Naive thymus-derived CD8-positive, alpha-beta T cell (primary cell): ENCODE measurements around the gene RNF126. TPM values are rescaled to one million over a fixed set of nuclear protein-coding genes. Genes with fewer than 3 reads are reported as not detected.
"Not testable (repeated sequence)": the region's sequence is repeated elsewhere in the genome, so short reads cannot be mapped to it uniquely, and the experiment has no call there.

Experiments used
- ATAC-seq, 2 donors: fragments of 150-1000 bp; cut with Tn5 transposase in 1 of 2; sonication (Bioruptor Pico), chemical (Tn5 transposase) in 1 of 2; 1 replicate in 1 of 2; 2 replicates in 1 of 2; pipeline ENCODE4 v1.10.0; 2021; ENCODE audit warnings: mild to moderate bottlenecking in 2 of 2, moderate library complexity in 2 of 2
- POLR2A ChIA-PET: fragments of 350-600 bp; sonication (Branson Sonifier 250); formaldehyde crosslinking; loops from one replicate; lab custom pipeline; 2021; ENCODE audit warnings: antibody characterized with exemption; lab: Charles Lee
- DNase-seq, 10 donors: peaks; one replicate each; pipeline versions ENCODE4 v3.0.0 to v3.0.0-alpha.2; 2020 to 2022
- H3K27ac Mint-ChIP-seq, 10 donors: one replicate each; pipeline ENCODE4 v1.8.0; 2020 to 2022; ENCODE audit warnings: mild to moderate bottlenecking in 10 of 10, mixed read lengths in 10 of 10, moderate library complexity in 4 of 10, inconsistent platforms in 1 of 10
- H3K27me3 Mint-ChIP-seq, 5 donors: one replicate each; pipeline ENCODE4 v1.8.0; 2021 to 2022; ENCODE audit warnings: mixed read lengths in 5 of 5
- H3K36me3 Mint-ChIP-seq, 3 donors: one replicate each; pipeline ENCODE4 v1.8.0; 2020 to 2022; ENCODE audit warnings: mixed read lengths in 3 of 3, mild to moderate bottlenecking in 2 of 3, inconsistent platforms in 1 of 3
- H3K4me1 Mint-ChIP-seq, 4 donors: one replicate each; pipeline ENCODE4 v1.8.0; 2021 to 2022; ENCODE audit warnings: mixed read lengths in 4 of 4
- H3K4me3 Mint-ChIP-seq, 10 donors: one replicate each; pipeline ENCODE4 v1.8.0; 2020 to 2022; ENCODE audit warnings: mild to moderate bottlenecking in 10 of 10, mixed read lengths in 10 of 10, moderate library complexity in 6 of 10, inconsistent platforms in 1 of 10
- H3K9me3 Mint-ChIP-seq, 9 donors: one replicate each; pipeline ENCODE4 v1.8.0; 2020 to 2022; ENCODE audit warnings: mixed read lengths in 9 of 9, mild to moderate bottlenecking in 3 of 9, inconsistent platforms in 1 of 9, moderate library complexity in 1 of 9
- polyA plus RNA-seq, 3 donors: library from polyadenylated mRNA; unstranded; fragments of 300-500 nt; fragmentation: Illumina TruSeq; gene quantifications; one replicate each; pipeline ENCODE4 v1.2.3, GENCODE V29; 2021
- total RNA-seq, 8 experiments: library from RNA in 2 of 8; stranded (reverse) in 2 of 8; gene quantifications; one replicate each; pipeline ENCODE4 v1.2.3 and lab custom pipeline; 2021 to 2026

RNF126 gene
- total and polyA plus RNA-seq, 5 experiments from 2014 or later, result 56.2 to 125 (median 70.7) TPM

- H3K36me3 Mint-ChIP-seq, result no peaks in the 10 kb centered on the region
- peaks cover 7 to 31% (median 11%) of the 10 kb centered on the region in 5 donors for H3K27me3 Mint-ChIP-seq
- POLR2A ChIA-PET, result interaction anchor here (0.7 kb wide), 1 partner anchor 391 kb away, joined by 5 read pairs; no protein-coding TSS in a partner anchor
- no peak for ATAC-seq
- no peak overlapping the region for H3K27ac Mint-ChIP-seq
- peaks cover 0 to 16% (median 5%) of the 10 kb centered on the region in 4 donors for H3K4me1 Mint-ChIP-seq
- no peak for DNase-seq
- no peaks in the 10 kb centered on the region for H3K9me3 Mint-ChIP-seq
- peak overlapping the region in 1 of 10 donors; percentile 50 for H3K4me3 Mint-ChIP-seq
Measured at GRCh38 chr19:674282-675151, 11.5 kb upstream of the RNF126 start.

GRCh38 chr19:670609-671075, 7.6 kb upstream of the RNF126 start:
- ATAC-seq, result peak in 1 of 2 donors; percentile 61
- peaks cover 0 to 5% (median 4%) of the 10 kb centered on the region in 4 donors for H3K4me1 Mint-ChIP-seq
- peaks cover 11 to 29% (median 16%) of the 10 kb centered on the region in 5 donors for H3K27me3 Mint-ChIP-seq
- H3K27ac Mint-ChIP-seq, result no peak overlapping the region
- peaks cover 0 to 2% (median 0%) of the 10 kb centered on the region in 9 donors for H3K9me3 Mint-ChIP-seq
- H3K36me3 Mint-ChIP-seq, result peaks cover 0 to 2% (median 0%) of the 10 kb centered on the region in 3 donors
- POLR2A ChIA-PET, result interaction anchor here (0.6 to 1.4 kb wide), 2 partner anchors 9 to 66 kb away, joined by 4 read pairs; no protein-coding TSS in a partner anchor
- no peak overlapping the region for H3K4me3 Mint-ChIP-seq
- DNase-seq, result no peak

- H3K4me3 Mint-ChIP-seq, DNase-seq, H3K36me3 Mint-ChIP-seq, H3K9me3 Mint-ChIP-seq, ATAC-seq, H3K27ac Mint-ChIP-seq: not testable (repeated sequence)
- Mint-ChIP-seq H3K27me3 (peaks cover 6 to 16% (median 9%) of the 10 kb centered on the region in 5 donors), H3K4me1 (peaks cover 5 to 12% (median 9%) of the 10 kb centered on the region in 4 donors)
- POLR2A ChIA-PET, result interaction anchor here (3.0 kb wide), 1 partner anchor 10 kb away, joined by 8 read pairs; no protein-coding TSS in a partner anchor
Measured at GRCh38 chr19:668675-669434, 5.8 kb upstream of the RNF126 start.

- not testable (repeated sequence) for ATAC-seq, H3K9me3 Mint-ChIP-seq, H3K27me3 Mint-ChIP-seq, H3K36me3 Mint-ChIP-seq, DNase-seq
- Mint-ChIP-seq H3K4me1 (peaks cover 9 to 19% (median 14%) of the 10 kb centered on the region in 4 donors), H3K27ac (peak overlapping the region in 2 of 10 donors; percentile 14 to 48), H3K4me3 (peak overlapping the region in 1 of 10 donors; percentile 58)
- POLR2A ChIA-PET, result interaction anchor here (3.0 kb wide), 1 partner anchor 12 kb away, joined by 8 read pairs; no protein-coding TSS in a partner anchor
Measured at GRCh38 chr19:666985-667573, 4.1 kb upstream of the RNF126 start.

GRCh38 chr19:664913-665443, 2.0 kb upstream of the RNF126 start:
- H3K27ac Mint-ChIP-seq, result peak overlapping the region in 9 of 10 donors; percentile 24 to 94 (median 72)
- DNase-seq (peak; percentile 64 to 87 (median 75)), ATAC-seq (peak in 1 of 2 donors; percentile 4)
- peaks cover 0 to 2% (median under 1%) of the 10 kb centered on the region in 3 donors for H3K36me3 Mint-ChIP-seq
- peaks cover 13 to 32% (median 26%) of the 10 kb centered on the region in 4 donors for H3K4me1 Mint-ChIP-seq
- H3K9me3 Mint-ChIP-seq, result peaks cover 0 to 2% (median 0%) of the 10 kb centered on the region in 9 donors
- POLR2A ChIA-PET, result no interaction called here
- H3K4me3 Mint-ChIP-seq, result peak overlapping the region; percentile 44 to 98 (median 64)
- peaks cover 3 to 9% (median 4%) of the 10 kb centered on the region in 5 donors for H3K27me3 Mint-ChIP-seq

- peak overlapping the region; percentile 82 to 97 (median 92) for H3K27ac Mint-ChIP-seq
- POLR2A ChIA-PET, result interaction anchor here (0.6 to 2.9 kb wide), 20 partner anchors 12 to 153 kb away, joined by 3 to 19 read pairs (median 4); partner anchors contain the start of genes POLRMT and PTBP1
- H3K36me3 Mint-ChIP-seq, result peaks cover 0 to 5% (median 0%) of the 10 kb centered on the region in 3 donors
- peaks cover 14 to 41% (median 37%) of the 10 kb centered on the region in 4 donors for H3K4me1 Mint-ChIP-seq
- ATAC-seq, result no peak
- peaks cover 0 to 2% (median 0%) of the 10 kb centered on the region in 5 donors for H3K27me3 Mint-ChIP-seq
- no peaks in the 10 kb centered on the region for H3K9me3 Mint-ChIP-seq
- peak overlapping the region; percentile 74 to 98 (median 82) for H3K4me3 Mint-ChIP-seq
- DNase-seq, result no peak
Measured at GRCh38 chr19:663682-664117, 686 bp upstream of the RNF126 start.

- Mint-ChIP-seq H3K4me3 (peak overlapping the region; percentile 96 to 99 (median 97)), H3K27ac (peak overlapping the region; percentile 90 to 98 (median 97)), H3K9me3 (no peaks in the 10 kb centered on the region), H3K36me3 (peaks cover 0 to 9% (median 0%) of the 10 kb centered on the region in 3 donors), H3K4me1 (peaks cover 17 to 50% (median 44%) of the 10 kb centered on the region in 4 donors), H3K27me3 (no peaks in the 10 kb centered on the region)
- POLR2A ChIA-PET, result interaction anchor here (1.0 to 2.9 kb wide), 18 partner anchors 13 to 152 kb away, joined by 3 to 19 read pairs (median 4); partner anchors contain the start of genes CDC34, POLRMT and PTBP1
- DNase-seq (peak; percentile 56 to 91 (median 69)), ATAC-seq (peak; percentile 33 to 37)
Measured at GRCh38 chr19:662207-662961, 630 bp downstream of the RNF126 start.

- POLR2A ChIA-PET, result interaction anchor here (0.6 to 2.9 kb wide), 15 partner anchors 12 to 150 kb away, joined by 3 to 13 read pairs (median 6); partner anchors contain the start of genes CDC34 and FGF22
Measured at GRCh38 chr19:661427-662196, 1.4 kb downstream of the RNF126 start.

GRCh38 chr19:660793-661426, 2.1 kb downstream of the RNF126 start:
- Mint-ChIP-seq H3K36me3 (peaks cover 0 to 17% (median 0%) of the 10 kb centered on the region in 3 donors), H3K27ac (peak overlapping the region; percentile 90 to 98 (median 97)), H3K4me3 (peak overlapping the region; percentile 96 to 99 (median 97)), H3K27me3 (no peaks in the 10 kb centered on the region), H3K4me1 (peaks cover 21 to 64% (median 57%) of the 10 kb centered on the region in 4 donors), H3K9me3 (no peaks in the 10 kb centered on the region)
- POLR2A ChIA-PET, result interaction anchor here (0.6 to 2.8 kb wide), 25 partner anchors 11 to 608 kb away, joined by 3 to 12 read pairs (median 4); partner anchors contain the start of genes CDC34, CIRBP, FGF22 and GZMM
- ATAC-seq (peak in 1 of 2 donors; percentile 2), DNase-seq (no peak)

More at GRCh38 chr19:661427-662196, 1.4 kb downstream of the RNF126 start:
- H3K36me3 Mint-ChIP-seq, result peaks cover 0 to 11% (median 0%) of the 10 kb centered on the region in 3 donors
- peaks cover 17 to 57% (median 50%) of the 10 kb centered on the region in 4 donors for H3K4me1 Mint-ChIP-seq
- ATAC-seq (peak; percentile 45 to 53), DNase-seq (peak; percentile 44 to 80 (median 64))
- H3K27ac Mint-ChIP-seq, result peak overlapping the region; percentile 90 to 98 (median 97)
- no peaks in the 10 kb centered on the region for H3K27me3 Mint-ChIP-seq
- no peaks in the 10 kb centered on the region for H3K9me3 Mint-ChIP-seq
- H3K4me3 Mint-ChIP-seq, result peak overlapping the region; percentile 96 to 99 (median 97)
